SU-DHL-6 (cell line): ENCODE results near the gene MPC1.

Experiments used
- CTCF ChIP-seq: fragments of 200-600 bp; sonication (generic); IDR thresholded peaks from one replicate; pipeline ENCODE4 v1.5.1; 2017; ENCODE audit warnings: antibody characterized with exemption, mild to moderate bottlenecking, low read length, moderate library complexity; ENCODE audit not compliant: insufficient read depth, poor library complexity, severe bottlenecking
- EZH2phosphoT487 ChIP-seq: fragments of 200-600 bp; sonication (generic), shearing (Covaris generic); conservative IDR thresholded peaks from 2 replicates; pipeline ENCODE4 v1.6.1; 2018; ENCODE audit warnings: mild to moderate bottlenecking, antibody characterized with exemption, low read length, moderate library complexity, mixed read lengths

GRCh38 chr6:166344240-166344639 lies 38.5 kb downstream of the MPC1 start:
- TF ChIP-seq CTCF (no peak), EZH2phosphoT487 (no peak)
